Measurements from ENCODE around the gene SLC35F1. TPM values are rescaled to one million over a fixed set of nuclear protein-coding genes. Genes with fewer than 3 reads are reported as not detected.

SLC35F1 gene
- polyA plus RNA-seq, 1 donor from 2014 or later, result 35.1 TPM

GRCh38 chr6:117933471-117933870 lies 26.4 kb downstream of the SLC35F1 start:
- H3K4me2 ChIP-seq (ENCODE audit: low read length), result no peak overlapping the region
- no peaks in the 10 kb centered on the region for H4K20me1 ChIP-seq (ENCODE audit: insufficient read depth)
- TF ChIP-seq RAD21 (conservative IDR thresholded peaks at IDR 0.05) (no peak), CTCF (IDR thresholded peaks at IDR 0.05; ENCODE audit: poor library complexity, severe bottlenecking) (no peak), MXI1 (conservative IDR thresholded peaks at IDR 0.05; ENCODE audit: poor library complexity, severe bottlenecking) (no peak), EP300 (conservative IDR thresholded peaks at IDR 0.05; ENCODE audit: poor library complexity, severe bottlenecking) (no peak), SMC3 (conservative IDR thresholded peaks at IDR 0.05; ENCODE audit: poor library complexity) (no peak), TAF1 (IDR thresholded peaks at IDR 0.05; ENCODE audit: low read depth) (no peak)
- no peak overlapping the region for H2AFZ ChIP-seq (ENCODE audit: low read depth, low read length)
- no peak overlapping the region for H3K4me3 ChIP-seq (ENCODE audit: low read length)
- no peaks in the 10 kb centered on the region for H3K9me3 ChIP-seq (ENCODE audit: low read length)
- peaks cover 5% of the 10 kb centered on the region for H3K79me2 ChIP-seq (replicated peaks; ENCODE audit: insufficient read depth, low read length)
- H3K9ac ChIP-seq (ENCODE audit: low read length), result no peak overlapping the region
- H3K9me2 ChIP-seq (ENCODE audit: insufficient read depth, low read length), result no peaks in the 10 kb centered on the region
- H3K36me3 ChIP-seq (ENCODE audit: insufficient read depth, low read length), result no peaks in the 10 kb centered on the region
- H3F3A ChIP-seq (ENCODE audit: insufficient read depth, low read length, poor library complexity, severe bottlenecking), result no peaks in the 10 kb centered on the region
- no peak overlapping the region for H3K27ac ChIP-seq (ENCODE audit: low read length)
- H3K27me3 ChIP-seq (ENCODE audit: insufficient read depth, low read depth, low read length), result no peaks in the 10 kb centered on the region

GRCh38 chr6:117938311-117938995 lies 31.4 kb downstream of the SLC35F1 start:
- Histone ChIP-seq H3K4me3 (ENCODE audit: low read length) (no peak overlapping the region), H3K36me3 (ENCODE audit: insufficient read depth, low read length) (no peaks in the 10 kb centered on the region), H2AFZ (ENCODE audit: low read depth, low read length) (no peak overlapping the region), H3K9me3 (ENCODE audit: low read length) (no peaks in the 10 kb centered on the region), H3K9me2 (ENCODE audit: insufficient read depth, low read length) (no peaks in the 10 kb centered on the region), H3K4me2 (ENCODE audit: low read length) (no peak overlapping the region), H3F3A (ENCODE audit: insufficient read depth, low read length, poor library complexity, severe bottlenecking) (no peaks in the 10 kb centered on the region), H4K20me1 (ENCODE audit: insufficient read depth) (no peaks in the 10 kb centered on the region), H3K27me3 (ENCODE audit: insufficient read depth, low read depth, low read length) (no peaks in the 10 kb centered on the region), H3K79me2 (replicated peaks; ENCODE audit: insufficient read depth, low read length) (peaks cover 10% of the 10 kb centered on the region), H3K27ac (ENCODE audit: low read length) (no peak overlapping the region), H3K9ac (ENCODE audit: low read length) (no peak overlapping the region)
- TF ChIP-seq SMC3 (conservative IDR thresholded peaks at IDR 0.05; ENCODE audit: poor library complexity), result no peak
- TF ChIP-seq CTCF (IDR thresholded peaks at IDR 0.05; ENCODE audit: poor library complexity, severe bottlenecking), result no peak
- TF ChIP-seq RAD21 (conservative IDR thresholded peaks at IDR 0.05), result no peak
- no peak for TF ChIP-seq POLR2AphosphoS5 (IDR thresholded peaks at IDR 0.05)
- TF ChIP-seq EP300 (conservative IDR thresholded peaks at IDR 0.05; ENCODE audit: poor library complexity, severe bottlenecking), result no peak
- TF ChIP-seq MXI1 (conservative IDR thresholded peaks at IDR 0.05; ENCODE audit: poor library complexity, severe bottlenecking), result no peak
- no peak for TF ChIP-seq TAF1 (IDR thresholded peaks at IDR 0.05; ENCODE audit: low read depth)
- no peak for TF ChIP-seq REST (IDR thresholded peaks at IDR 0.05; ENCODE audit: borderline replicate concordance)
- no peak for TF ChIP-seq EZH2 (IDR thresholded peaks at IDR 0.05; ENCODE audit: borderline replicate concordance, insufficient read depth, low read length, poor library complexity, severe bottlenecking)

Measured in neural cell (in vitro differentiated cells).